Measurements from ENCODE around the gene KIF22.
"Not testable (repeated sequence)": the region's sequence is repeated elsewhere in the genome, so short reads cannot be mapped to it uniquely, and the experiment has no call there.

Gene KIF22

GRCh38 chr16:29790183-29790948 lies at the start of gene KIF22:
TSS of gene KIF22 (plus strand) at chr16:29790751. CDS start at chr16:29790760, 9 bp downstream.
- peak; percentile 99 to 100 for DNase-seq (ENCODE audit: low spot score in 2 of 2)
- H3K4me3 Mint-ChIP-seq, result peak within 1 kb of the TSS; percentile 97
- peaks cover 46% of the 10 kb centered on the region for H3K4me1 Mint-ChIP-seq
- H3K27ac Mint-ChIP-seq (ENCODE audit: low read depth), result peak within 1 kb of the TSS; percentile 92
- ATAC-seq (replicated peaks; ENCODE audit: extremely low read depth, poor library complexity, severe bottlenecking), result peak; percentile 90
- H3K27me3 Mint-ChIP-seq, result no peaks in the 10 kb centered on the region
- H3K36me3 Mint-ChIP-seq (ENCODE audit: insufficient read depth), result peaks cover 13% of the 10 kb centered on the region
- no peaks in the 10 kb centered on the region for H3K9me3 Mint-ChIP-seq

- H3K27ac Mint-ChIP-seq (ENCODE audit: low read depth), result peak overlapping the region; percentile 99
- ATAC-seq (replicated peaks; ENCODE audit: extremely low read depth, poor library complexity, severe bottlenecking), result no peak
- peak overlapping the region; percentile 96 for H3K4me3 Mint-ChIP-seq
- H3K9me3 Mint-ChIP-seq, result no peaks in the 10 kb centered on the region
- H3K27me3 Mint-ChIP-seq, result no peaks in the 10 kb centered on the region
- DNase-seq (ENCODE audit: low spot score in 2 of 2), result no peak
- peaks cover 77% of the 10 kb centered on the region for H3K4me1 Mint-ChIP-seq
- H3K36me3 Mint-ChIP-seq (ENCODE audit: insufficient read depth), result peaks cover 71% of the 10 kb centered on the region
These were observed 47.8 kb upstream of the KIF22 start for GRCh38 chr16:29742683-29743275.

- ATAC-seq (replicated peaks; ENCODE audit: extremely low read depth, poor library complexity, severe bottlenecking), result no peak
- peaks cover 67% of the 10 kb centered on the region for H3K36me3 Mint-ChIP-seq (ENCODE audit: insufficient read depth)
- no peaks in the 10 kb centered on the region for H3K27me3 Mint-ChIP-seq
- H3K4me1 Mint-ChIP-seq, result peaks cover 70% of the 10 kb centered on the region
- peak overlapping the region; percentile 99 for H3K27ac Mint-ChIP-seq (ENCODE audit: low read depth)
- no peaks in the 10 kb centered on the region for H3K9me3 Mint-ChIP-seq
- peak overlapping the region; percentile 96 for H3K4me3 Mint-ChIP-seq
- no peak for DNase-seq (ENCODE audit: low spot score in 2 of 2)
These were observed 47.1 kb upstream of the KIF22 start for GRCh38 chr16:29743475-29743826.

- H3K9me3 Mint-ChIP-seq, result no peaks in the 10 kb centered on the region
- DNase-seq (ENCODE audit: low spot score in 2 of 2) (peak in 1 of 2 donors; percentile 52), ATAC-seq (replicated peaks; ENCODE audit: extremely low read depth, poor library complexity, severe bottlenecking) (no peak)
- H3K27me3 Mint-ChIP-seq, result no peaks in the 10 kb centered on the region
- peaks cover 67% of the 10 kb centered on the region for H3K36me3 Mint-ChIP-seq (ENCODE audit: insufficient read depth)
- H3K4me1 Mint-ChIP-seq, result peaks cover 68% of the 10 kb centered on the region
- H3K4me3 Mint-ChIP-seq, result peak overlapping the region; percentile 96
- H3K27ac Mint-ChIP-seq (ENCODE audit: low read depth), result peak overlapping the region; percentile 99
These were observed 46.6 kb upstream of the KIF22 start for GRCh38 chr16:29743827-29744531.

GRCh38 chr16:29744541-29745101 lies 45.9 kb upstream of the KIF22 start:
- DNase-seq (ENCODE audit: low spot score in 2 of 2), result peak in 1 of 2 donors; percentile 25
- no peaks in the 10 kb centered on the region for H3K9me3 Mint-ChIP-seq
- H3K27ac Mint-ChIP-seq (ENCODE audit: low read depth), result peak overlapping the region; percentile 99
- peaks cover 73% of the 10 kb centered on the region for H3K36me3 Mint-ChIP-seq (ENCODE audit: insufficient read depth)
- H3K27me3 Mint-ChIP-seq, result no peaks in the 10 kb centered on the region
- peaks cover 65% of the 10 kb centered on the region for H3K4me1 Mint-ChIP-seq
- peak overlapping the region; percentile 96 for H3K4me3 Mint-ChIP-seq
- ATAC-seq (replicated peaks; ENCODE audit: extremely low read depth, poor library complexity, severe bottlenecking), result no peak

- Mint-ChIP-seq H3K27ac (ENCODE audit: low read depth) (peak overlapping the region; percentile 99), H3K27me3 (no peaks in the 10 kb centered on the region), H3K36me3 (ENCODE audit: insufficient read depth) (peaks cover 71% of the 10 kb centered on the region), H3K9me3 (no peaks in the 10 kb centered on the region), H3K4me1 (peaks cover 58% of the 10 kb centered on the region), H3K4me3 (peak overlapping the region; percentile 96)
- peak in 1 of 2 donors; percentile 64 for DNase-seq (ENCODE audit: low spot score in 2 of 2)
- ATAC-seq (replicated peaks; ENCODE audit: extremely low read depth, poor library complexity, severe bottlenecking), result peak; percentile 63
These were observed 45.3 kb upstream of the KIF22 start for GRCh38 chr16:29745121-29745852.

- DNase-seq (ENCODE audit: low spot score in 2 of 2) (peak; percentile 88 to 97), ATAC-seq (replicated peaks; ENCODE audit: extremely low read depth, poor library complexity, severe bottlenecking) (peak; percentile 88)
- peaks cover 52% of the 10 kb centered on the region for H3K4me1 Mint-ChIP-seq
- no peaks in the 10 kb centered on the region for H3K27me3 Mint-ChIP-seq
- H3K4me3 Mint-ChIP-seq, result peak within 1 kb of the TSS; percentile 96
- peak within 1 kb of the TSS; percentile 99 for H3K27ac Mint-ChIP-seq (ENCODE audit: low read depth)
- H3K36me3 Mint-ChIP-seq (ENCODE audit: insufficient read depth), result peaks cover 68% of the 10 kb centered on the region
- H3K9me3 Mint-ChIP-seq, result no peaks in the 10 kb centered on the region
These were observed 44.7 kb upstream of the KIF22 start, which contains the start of gene C16orf54 for GRCh38 chr16:29745853-29746345. TSS of gene C16orf54 (minus strand) at chr16:29745990. CDS start at chr16:29744951, 1,039 bp downstream.

- peak overlapping the region; percentile 99 for H3K27ac Mint-ChIP-seq (ENCODE audit: low read depth)
- H3K9me3 Mint-ChIP-seq; ATAC-seq (replicated peaks; ENCODE audit: extremely low read depth, poor library complexity, severe bottlenecking); DNase-seq (ENCODE audit: low spot score in 2 of 2); H3K27me3 Mint-ChIP-seq: not testable (repeated sequence)
- peaks cover 46% of the 10 kb centered on the region for H3K4me1 Mint-ChIP-seq
- peak overlapping the region; percentile 96 for H3K4me3 Mint-ChIP-seq
- H3K36me3 Mint-ChIP-seq (ENCODE audit: insufficient read depth), result peaks cover 61% of the 10 kb centered on the region
These were observed 44.0 kb upstream of the KIF22 start for GRCh38 chr16:29746518-29746917.

GRCh38 chr16:29747947-29748759 lies 42.4 kb upstream of the KIF22 start:
- ATAC-seq (replicated peaks; ENCODE audit: extremely low read depth, poor library complexity, severe bottlenecking) (no peak), DNase-seq (ENCODE audit: low spot score in 2 of 2) (no peak)
- Mint-ChIP-seq H3K36me3 (ENCODE audit: insufficient read depth) (peaks cover 46% of the 10 kb centered on the region), H3K27me3 (no peaks in the 10 kb centered on the region), H3K27ac (ENCODE audit: low read depth) (peak overlapping the region; percentile 99), H3K4me3 (no peak overlapping the region), H3K4me1 (peaks cover 40% of the 10 kb centered on the region), H3K9me3 (no peaks in the 10 kb centered on the region)

GRCh38 chr16:29748760-29749149 lies 41.8 kb upstream of the KIF22 start:
- H3K4me3 Mint-ChIP-seq; ATAC-seq (replicated peaks; ENCODE audit: extremely low read depth, poor library complexity, severe bottlenecking); H3K27ac Mint-ChIP-seq (ENCODE audit: low read depth); DNase-seq (ENCODE audit: low spot score in 2 of 2); H3K27me3 Mint-ChIP-seq; H3K9me3 Mint-ChIP-seq: not testable (repeated sequence)
- Mint-ChIP-seq H3K4me1 (peaks cover 34% of the 10 kb centered on the region), H3K36me3 (ENCODE audit: insufficient read depth) (peaks cover 40% of the 10 kb centered on the region)

- no peaks in the 10 kb centered on the region for H3K9me3 Mint-ChIP-seq
- H3K27ac Mint-ChIP-seq (ENCODE audit: low read depth), result no peak overlapping the region
These were observed 37.0 kb upstream of the KIF22 start for GRCh38 chr16:29753516-29753915.

More at GRCh38 chr16:29753516-29753915, 37.0 kb upstream of the KIF22 start:
- Mint-ChIP-seq H3K27me3 (no peaks in the 10 kb centered on the region), H3K4me3 (no peak overlapping the region), H3K36me3 (ENCODE audit: insufficient read depth) (peaks cover 9% of the 10 kb centered on the region), H3K4me1 (peaks cover 16% of the 10 kb centered on the region)
- DNase-seq (ENCODE audit: low spot score in 2 of 2), result no peak
- no peak for ATAC-seq (replicated peaks; ENCODE audit: extremely low read depth, poor library complexity, severe bottlenecking)
